Endothelial cell (in vitro differentiated cells): ENCODE data around the gene ALLC. TPM values are rescaled to one million over a fixed set of nuclear protein-coding genes. Genes with fewer than 3 reads are reported as not detected.

Source experiments
- DNase-seq: peaks from one replicate; pipeline ENCODE4 v3.0.0; 2021; ENCODE audit warnings: low spot score
- H3K27ac Mint-ChIP-seq: one replicate; pipeline ENCODE4 v1.8.0; 2021; ENCODE audit warnings: mixed read lengths, inconsistent platforms; ENCODE audit not compliant: unreplicated experiment
- H3K27me3 Mint-ChIP-seq: one replicate; pipeline ENCODE4 v1.8.0; 2021; ENCODE audit warnings: mild to moderate bottlenecking, moderate library complexity, mixed read lengths, inconsistent platforms; ENCODE audit not compliant: unreplicated experiment
- H3K36me3 Mint-ChIP-seq: one replicate; pipeline ENCODE4 v1.8.0; 2021; ENCODE audit warnings: mild to moderate bottlenecking, low read depth, mixed read lengths, inconsistent platforms; ENCODE audit not compliant: unreplicated experiment
- H3K4me1 Mint-ChIP-seq: one replicate; pipeline ENCODE4 v1.8.0; 2021; ENCODE audit warnings: mild to moderate bottlenecking, mixed read lengths, inconsistent platforms; ENCODE audit not compliant: unreplicated experiment
- H3K4me3 Mint-ChIP-seq: one replicate; pipeline ENCODE4 v1.8.0; 2021; ENCODE audit warnings: mild to moderate bottlenecking, mixed read lengths, inconsistent platforms; ENCODE audit not compliant: unreplicated experiment
- H3K9me3 Mint-ChIP-seq: one replicate; pipeline ENCODE4 v1.8.0; 2021; ENCODE audit warnings: mixed read lengths, inconsistent platforms; ENCODE audit not compliant: unreplicated experiment
- CTCF ChIP-seq: fragments of 200-600 bp; sonication (generic); IDR thresholded peaks from one replicate; pipeline ENCODE4 v1.5.0; 2021; ENCODE audit warnings: antibody characterized with exemption; ENCODE audit not compliant: unreplicated experiment
- total RNA-seq: library from RNA; stranded (reverse); fragmentation: NEBNext Ultra II Directional; extraction: Animal tissue kit (Norgen Biotek cat#: 25700); gene quantifications from one replicate; pipeline ENCODE4 v1.2.1, GENCODE V29; 2021; ENCODE audit not compliant: unreplicated experiment

ALLC gene
- total RNA-seq, 1 donor from 2014 or later, result 0.26 TPM

- no peaks in the 10 kb centered on the region for H3K4me1 Mint-ChIP-seq
- peaks cover 9% of the 10 kb centered on the region for H3K27me3 Mint-ChIP-seq
- peaks cover 5% of the 10 kb centered on the region for H3K36me3 Mint-ChIP-seq
- H3K4me3 Mint-ChIP-seq, result no peak overlapping the region
- DNase-seq, result no peak
- H3K9me3 Mint-ChIP-seq, result peaks cover 5% of the 10 kb centered on the region
- H3K27ac Mint-ChIP-seq, result no peak overlapping the region
- no peak for TF ChIP-seq CTCF
Observed at GRCh38 chr2:3706892-3707291, 48.9 kb downstream of the ALLC start.

- Mint-ChIP-seq H3K27me3 (peaks cover 5% of the 10 kb centered on the region), H3K27ac (no peak overlapping the region), H3K4me3 (no peak overlapping the region), H3K4me1 (no peaks in the 10 kb centered on the region), H3K36me3 (peaks cover 5% of the 10 kb centered on the region), H3K9me3 (peaks cover 5% of the 10 kb centered on the region)
- no peak for DNase-seq
- TF ChIP-seq CTCF, result no peak
Observed at GRCh38 chr2:3708576-3708975, 50.6 kb downstream of the ALLC start.

- no peaks in the 10 kb centered on the region for H3K4me1 Mint-ChIP-seq
- peaks cover 5% of the 10 kb centered on the region for H3K36me3 Mint-ChIP-seq
- H3K27ac Mint-ChIP-seq, result no peak overlapping the region
- H3K9me3 Mint-ChIP-seq, result peaks cover 5% of the 10 kb centered on the region
- H3K27me3 Mint-ChIP-seq, result peaks cover 5% of the 10 kb centered on the region
- no peak overlapping the region for H3K4me3 Mint-ChIP-seq
- DNase-seq, result no peak
- no peak for TF ChIP-seq CTCF
Observed at GRCh38 chr2:3709225-3709624, 51.2 kb downstream of the ALLC start.

- Mint-ChIP-seq H3K27me3 (peaks cover 2% of the 10 kb centered on the region), H3K9me3 (no peaks in the 10 kb centered on the region), H3K27ac (no peak overlapping the region), H3K4me1 (no peaks in the 10 kb centered on the region), H3K4me3 (no peak overlapping the region), H3K36me3 (no peaks in the 10 kb centered on the region)
- DNase-seq, result no peak
- no peak for TF ChIP-seq CTCF
Observed at GRCh38 chr2:3712424-3712823, 54.4 kb downstream of the ALLC start.

GRCh38 chr2:3712831-3713503 is 55.0 kb downstream of the ALLC start:
- Mint-ChIP-seq H3K9me3 (no peaks in the 10 kb centered on the region), H3K27me3 (peaks cover 2% of the 10 kb centered on the region)

More at GRCh38 chr2:3712831-3713503, 55.0 kb downstream of the ALLC start:
- no peak overlapping the region for H3K4me3 Mint-ChIP-seq
- H3K27ac Mint-ChIP-seq, result no peak overlapping the region
- no peak for DNase-seq
- no peaks in the 10 kb centered on the region for H3K4me1 Mint-ChIP-seq
- no peak for TF ChIP-seq CTCF
- no peaks in the 10 kb centered on the region for H3K36me3 Mint-ChIP-seq
